Fibroblast of villous mesenchyme (primary cell): ENCODE data around the gene SMOC1. TPM values are rescaled to one million over a fixed set of nuclear protein-coding genes. Genes with fewer than 3 reads are reported as not detected.

ENCODE experiments used
- DNase-seq: peaks from one replicate; pipeline ENCODE4 v3.0.0-alpha.2; 2010; ENCODE audit warnings: low read depth
- H3K4me3 ChIP-seq: 2 replicates; pipeline ENCODE4 v1.5.1; 2011; ENCODE audit warnings: low read depth, mild to moderate bottlenecking, low read length
- CTCF ChIP-seq: IDR thresholded peaks from 2 replicates; pipeline ENCODE4 v1.5.1; 2012; ENCODE audit warnings: low read depth, mild to moderate bottlenecking, low read length; ENCODE audit not compliant: insufficient read depth
- total RNA-seq: library from RNA; depleted of rRNA; stranded (reverse); fragments of >200 nt; gene quantifications from 2 replicates; pipeline ENCODE4 v1.2.3, GENCODE V29; 2012

Gene SMOC1
- total RNA-seq, 1 donor: not detected

GRCh38 chr14:69999261-69999674 lies 120.1 kb downstream of the SMOC1 start:
- no peak for TF ChIP-seq CTCF
- H3K4me3 ChIP-seq: no peak overlapping the region
- DNase-seq: peak; percentile 18

- DNase-seq: no peak
Measured at GRCh38 chr14:70000601-70001000, 121.4 kb downstream of the SMOC1 start.

GRCh38 chr14:70002589-70003346 lies 123.6 kb downstream of the SMOC1 start:
- no peak for TF ChIP-seq CTCF
- DNase-seq: no peak
- H3K4me3 ChIP-seq: no peak overlapping the region

More at GRCh38 chr14:70000601-70001000, 121.4 kb downstream of the SMOC1 start:
- no peak for TF ChIP-seq CTCF
- no peak overlapping the region for H3K4me3 ChIP-seq

- DNase-seq: no peak
- no peak overlapping the region for H3K4me3 ChIP-seq
- TF ChIP-seq CTCF: no peak
Measured at GRCh38 chr14:70004791-70005190, 125.6 kb downstream of the SMOC1 start.

GRCh38 chr14:70005281-70005805 lies 126.1 kb downstream of the SMOC1 start:
- no peak for DNase-seq
- no peak for TF ChIP-seq CTCF
- no peak overlapping the region for H3K4me3 ChIP-seq

- H3K4me3 ChIP-seq: no peak overlapping the region
- no peak for DNase-seq
- no peak for TF ChIP-seq CTCF
Measured at GRCh38 chr14:70006699-70007098, 127.5 kb downstream of the SMOC1 start.
